A549 (cell line): ENCODE results near the gene KCNQ1.

Source experiments
- EP300 ChIP-seq, 2 experiments: fragments of >200 bp; sonication (Bioruptor Twin); formaldehyde crosslinking; IDR thresholded peaks; 2 replicates in 1 of 2; 3 replicates in 1 of 2; pipeline ENCODE4 v1.6.1; 2016 to 2017
- POLR2A ChIP-seq: IDR thresholded peaks from 2 replicates; pipeline ENCODE4 v1.6.1; 2012; ENCODE audit warnings: mild to moderate bottlenecking, low read length
- RFX5 ChIP-seq: fragments of 450-650 bp; IDR thresholded peaks from 2 replicates; pipeline ENCODE4 v1.7.1; 2014; ENCODE audit warnings: antibody characterized with exemption, mild to moderate bottlenecking, moderate library complexity
- RNF2 ChIP-seq: fragments of 200-600 bp; sonication (generic); IDR thresholded peaks from 2 replicates; pipeline ENCODE4 v1.6.1; 2016; ENCODE audit warnings: low read depth, mild to moderate bottlenecking, antibody characterized with exemption, moderate library complexity, borderline replicate concordance
- TF ChIP-seq, protein P1 (sequence below): fragments of >200 bp; sonication (Bioruptor Twin); formaldehyde crosslinking; IDR thresholded peaks from 3 replicates; pipeline ENCODE4 v1.5.1; 2016

DNA sequence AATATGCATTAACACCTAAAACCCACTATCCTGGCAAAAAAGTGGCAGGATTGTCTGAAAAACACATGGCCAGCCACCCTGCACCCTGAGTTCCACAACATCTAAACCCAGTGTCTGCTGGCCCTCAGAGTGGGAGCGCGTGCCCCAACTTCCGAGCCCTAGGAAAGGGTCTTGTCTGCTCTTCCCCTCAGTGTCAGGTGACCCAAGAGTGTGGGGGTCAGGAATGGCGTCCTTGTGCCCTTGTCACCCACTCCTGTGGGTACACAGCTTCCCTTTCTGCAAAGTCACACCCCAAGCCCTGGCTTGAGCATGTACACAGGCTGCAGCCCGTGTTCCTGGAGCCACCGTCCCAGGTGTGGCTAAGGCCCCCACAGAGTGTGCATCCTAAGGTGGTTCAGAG is 373.2 kb downstream of the KCNQ1 start:
- TF ChIP-seq EP300 (IDR thresholded peaks at IDR 0.05) (no peak), RNF2 (no peak), POLR2A (no peak), RFX5 (no peak)
- TF ChIP-seq, protein P1, sequence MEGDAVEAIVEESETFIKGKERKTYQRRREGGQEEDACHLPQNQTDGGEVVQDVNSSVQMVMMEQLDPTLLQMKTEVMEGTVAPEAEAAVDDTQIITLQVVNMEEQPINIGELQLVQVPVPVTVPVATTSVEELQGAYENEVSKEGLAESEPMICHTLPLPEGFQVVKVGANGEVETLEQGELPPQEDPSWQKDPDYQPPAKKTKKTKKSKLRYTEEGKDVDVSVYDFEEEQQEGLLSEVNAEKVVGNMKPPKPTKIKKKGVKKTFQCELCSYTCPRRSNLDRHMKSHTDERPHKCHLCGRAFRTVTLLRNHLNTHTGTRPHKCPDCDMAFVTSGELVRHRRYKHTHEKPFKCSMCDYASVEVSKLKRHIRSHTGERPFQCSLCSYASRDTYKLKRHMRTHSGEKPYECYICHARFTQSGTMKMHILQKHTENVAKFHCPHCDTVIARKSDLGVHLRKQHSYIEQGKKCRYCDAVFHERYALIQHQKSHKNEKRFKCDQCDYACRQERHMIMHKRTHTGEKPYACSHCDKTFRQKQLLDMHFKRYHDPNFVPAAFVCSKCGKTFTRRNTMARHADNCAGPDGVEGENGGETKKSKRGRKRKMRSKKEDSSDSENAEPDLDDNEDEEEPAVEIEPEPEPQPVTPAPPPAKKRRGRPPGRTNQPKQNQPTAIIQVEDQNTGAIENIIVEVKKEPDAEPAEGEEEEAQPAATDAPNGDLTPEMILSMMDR, result no peak
